ENCODE data around the gene SMPD3. TPM values are rescaled to one million over a fixed set of nuclear protein-coding genes. Genes with fewer than 3 reads are reported as not detected.

The SMPD3 gene
- total and polyA plus RNA-seq, 4 donors: 1.7 to 13.9 (median 5.0) TPM

DNA sequence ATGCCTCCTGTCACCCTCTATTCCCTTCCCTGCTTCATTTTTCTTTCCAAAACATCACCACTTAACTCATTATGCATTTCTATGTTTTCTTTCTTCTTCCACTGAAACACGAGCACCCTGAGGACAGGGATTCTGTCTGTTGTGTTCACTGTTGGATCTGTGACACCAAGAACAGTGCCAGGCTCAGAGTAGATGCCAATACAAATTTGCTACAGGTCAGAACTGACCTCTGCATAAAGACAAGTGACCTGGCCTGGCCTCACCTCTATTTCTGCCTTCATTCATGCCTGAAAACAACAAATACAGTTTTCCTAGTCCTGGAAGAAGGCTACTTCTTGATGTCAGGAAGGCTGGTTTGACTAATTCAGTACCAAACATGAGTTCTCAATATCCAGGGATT lies 45.1 kb downstream of the SMPD3 start:
- 43 to 58% methylated on average over 1 of the region's 1 CpG for WGBS, 2 donors
- H3K36me3 ChIP-seq (ENCODE audit: control insufficient read depth in 4 of 4, insufficient read depth in 4 of 4, low read length in 4 of 4): no peaks in the 10 kb centered on the region
- no peak overlapping the region for H3K9ac ChIP-seq (ENCODE audit: insufficient read depth in 1 of 2, low read length in 2 of 2)
- ATAC-seq (ENCODE audit: insufficient read depth, low FRiP score) (no peak), DNase-seq (no peak)
- H3K27me3 ChIP-seq (ENCODE audit: control insufficient read depth in 3 of 3, insufficient read depth in 3 of 3, low read length in 2 of 3): no peaks in the 10 kb centered on the region
- peaks cover 0 to 7% (median 0%) of the 10 kb centered on the region in 5 donors for H3K4me1 ChIP-seq (ENCODE audit: control insufficient read depth in 5 of 5, insufficient read depth in 5 of 5, low read length in 5 of 5)
- no peak overlapping the region for H3K27ac ChIP-seq (ENCODE audit: low read depth in 1 of 2, low read length in 1 of 2)
- no peak overlapping the region for H3K4me3 ChIP-seq
- TF ChIP-seq CTCF (IDR thresholded peaks at IDR 0.05; ENCODE audit: control extremely low read depth, extremely low read depth): no peak
- no peaks in the 10 kb centered on the region for H3K9me3 ChIP-seq (ENCODE audit: control insufficient read depth in 4 of 4, insufficient read depth in 3 of 4, low read length in 3 of 4)

DNA sequence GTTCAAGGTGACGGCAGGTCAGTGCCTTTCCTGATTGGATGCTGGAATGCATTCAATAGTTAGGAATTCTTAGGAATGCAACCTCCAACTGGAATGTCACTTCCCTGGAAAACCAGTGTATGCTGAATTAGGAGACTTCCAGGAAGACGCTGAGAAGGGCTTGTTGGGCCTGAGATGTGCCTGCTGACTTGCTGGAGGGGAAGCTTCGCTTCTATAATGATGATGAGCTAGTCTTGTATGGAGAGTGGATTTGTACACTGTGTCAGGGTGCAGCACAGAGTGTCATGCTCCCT lies 45.6 kb downstream of the SMPD3 start:
- ATAC-seq (ENCODE audit: insufficient read depth, low FRiP score) (no peak), DNase-seq (no peak)
- no peaks in the 10 kb centered on the region for H3K36me3 ChIP-seq (ENCODE audit: control insufficient read depth in 4 of 4, insufficient read depth in 4 of 4, low read length in 4 of 4)
- 93 to 95% methylated on average over 3 of the region's 3 CpGs for WGBS, 2 donors
- H3K9ac ChIP-seq (ENCODE audit: insufficient read depth in 1 of 2, low read length in 2 of 2): no peak overlapping the region
- H3K4me1 ChIP-seq (ENCODE audit: control insufficient read depth in 5 of 5, insufficient read depth in 5 of 5, low read length in 5 of 5): peaks cover 0 to 7% (median 0%) of the 10 kb centered on the region in 5 donors
- no peak overlapping the region for H3K4me3 ChIP-seq
- H3K27ac ChIP-seq (ENCODE audit: low read depth in 1 of 2, low read length in 1 of 2): no peak overlapping the region
- no peaks in the 10 kb centered on the region for H3K9me3 ChIP-seq (ENCODE audit: control insufficient read depth in 4 of 4, insufficient read depth in 3 of 4, low read length in 3 of 4)
- no peak for TF ChIP-seq CTCF (IDR thresholded peaks at IDR 0.05; ENCODE audit: control extremely low read depth, extremely low read depth)
- H3K27me3 ChIP-seq (ENCODE audit: control insufficient read depth in 3 of 3, insufficient read depth in 3 of 3, low read length in 2 of 3): no peaks in the 10 kb centered on the region

- no peak for ATAC-seq (ENCODE audit: insufficient read depth, low FRiP score)
- TF ChIP-seq CTCF (IDR thresholded peaks at IDR 0.05; ENCODE audit: control extremely low read depth, extremely low read depth): no peak
- Histone ChIP-seq H3K27me3 (ENCODE audit: control insufficient read depth in 3 of 3, insufficient read depth in 3 of 3, low read length in 2 of 3) (no peaks in the 10 kb centered on the region), H3K36me3 (ENCODE audit: control insufficient read depth in 4 of 4, insufficient read depth in 4 of 4, low read length in 4 of 4) (no peaks in the 10 kb centered on the region), H3K4me3 (no peak overlapping the region), H3K9ac (ENCODE audit: insufficient read depth in 1 of 2, low read length in 2 of 2) (no peak overlapping the region), H3K9me3 (ENCODE audit: control insufficient read depth in 4 of 4, insufficient read depth in 3 of 4, low read length in 3 of 4) (no peaks in the 10 kb centered on the region), H3K4me1 (ENCODE audit: control insufficient read depth in 5 of 5, insufficient read depth in 5 of 5, low read length in 5 of 5) (peaks cover 0 to 7% (median 0%) of the 10 kb centered on the region in 5 donors), H3K27ac (ENCODE audit: low read depth in 1 of 2, low read length in 1 of 2) (no peak overlapping the region)
- WGBS, 2 donors: 84 to 85% methylated on average over 13 of the region's 13 CpGs
- no peak for DNase-seq
Measured at GRCh38 chr16:68401871-68402747, 46.2 kb downstream of the SMPD3 start.

Data from lung (tissue), 12 donors.